ENCODE data around the gene VIT. TPM values are rescaled to one million over a fixed set of nuclear protein-coding genes. Genes with fewer than 3 reads are reported as not detected.

Gene VIT
- total RNA-seq, 1 donor from 2014 or later, result 0.66 TPM

GRCh38 chr2:36708041-36708741 lies 11.7 kb downstream of the VIT start:
- DNase-seq (ENCODE audit: low read depth, low spot score), result no peak

- no peak for DNase-seq (ENCODE audit: low read depth, low spot score)
Measured at GRCh38 chr2:36710858-36711515, 14.5 kb downstream of the VIT start.

GRCh38 chr2:36711741-36712314 lies 15.3 kb downstream of the VIT start:
- no peak for DNase-seq (ENCODE audit: low read depth, low spot score)

- DNase-seq (ENCODE audit: low read depth, low spot score), result no peak
Measured at GRCh38 chr2:36713310-36713709, 16.8 kb downstream of the VIT start.

- DNase-seq (ENCODE audit: low read depth, low spot score), result no peak
Measured at GRCh38 chr2:36716111-36716510, 19.6 kb downstream of the VIT start.

- no peak for DNase-seq (ENCODE audit: low read depth, low spot score)
Measured at GRCh38 chr2:36717603-36718266, 21.2 kb downstream of the VIT start.

GRCh38 chr2:36727550-36727949 lies 31.0 kb downstream of the VIT start:
- no peak for DNase-seq (ENCODE audit: low read depth, low spot score)

GRCh38 chr2:36729067-36729466 lies 32.6 kb downstream of the VIT start:
- DNase-seq (ENCODE audit: low read depth, low spot score), result no peak

- DNase-seq (ENCODE audit: low read depth, low spot score), result no peak
Measured at GRCh38 chr2:36731941-36732672, 35.6 kb downstream of the VIT start.

GRCh38 chr2:36732673-36733036 lies 36.1 kb downstream of the VIT start:
- no peak for DNase-seq (ENCODE audit: low read depth, low spot score)

- no peak for DNase-seq (ENCODE audit: low read depth, low spot score)
Measured at GRCh38 chr2:36733215-36733614, 36.7 kb downstream of the VIT start.

- DNase-seq (ENCODE audit: low read depth, low spot score), result no peak
Measured at GRCh38 chr2:36734304-36734703, 37.8 kb downstream of the VIT start.

- no peak for DNase-seq (ENCODE audit: low read depth, low spot score)
Measured at GRCh38 chr2:36737131-36737750, 40.7 kb downstream of the VIT start.

GRCh38 chr2:36740061-36740460 lies 43.6 kb downstream of the VIT start:
- DNase-seq (ENCODE audit: low read depth, low spot score), result no peak

- no peak for DNase-seq (ENCODE audit: low read depth, low spot score)
Measured at GRCh38 chr2:36741188-36741837, 44.8 kb downstream of the VIT start.

GRCh38 chr2:36743954-36744353 lies 47.4 kb downstream of the VIT start:
- no peak for DNase-seq (ENCODE audit: low read depth, low spot score)

- no peak for DNase-seq (ENCODE audit: low read depth, low spot score)
Measured at GRCh38 chr2:36748166-36748565, 51.7 kb downstream of the VIT start.

GRCh38 chr2:36750101-36750500 lies 53.6 kb downstream of the VIT start:
- DNase-seq (ENCODE audit: low read depth, low spot score), result no peak

GRCh38 chr2:36753706-36754221 lies 57.3 kb downstream of the VIT start:
- no peak for DNase-seq (ENCODE audit: low read depth, low spot score)

- no peak for DNase-seq (ENCODE audit: low read depth, low spot score)
Measured at GRCh38 chr2:36754578-36754977, 58.1 kb downstream of the VIT start.

- DNase-seq (ENCODE audit: low read depth, low spot score), result no peak
Measured at GRCh38 chr2:36756438-36756837, 59.9 kb downstream of the VIT start.
